Skin epidermis (tissue), 12 donors: ENCODE data around the gene TDRD12.

Source experiments
- H3K27ac ChIP-seq, 21 experiments: fragments of 200-600 bp; sonication (generic) in 11 of 21; one replicate each; pipeline ENCODE4 v1.5.0; 2020; ENCODE audit warnings: mild to moderate bottlenecking in 3 of 21, inconsistent platforms in 2 of 21, moderate library complexity in 2 of 21
- H3K4me3 ChIP-seq, 7 experiments: fragments of 200-600 bp; sonication (generic) in 2 of 7; one replicate each; pipeline ENCODE4 v1.5.0; 2020; ENCODE audit warnings: inconsistent platforms in 2 of 7, mild to moderate bottlenecking in 2 of 7, moderate library complexity in 1 of 7

The TDRD12 gene

DNA sequence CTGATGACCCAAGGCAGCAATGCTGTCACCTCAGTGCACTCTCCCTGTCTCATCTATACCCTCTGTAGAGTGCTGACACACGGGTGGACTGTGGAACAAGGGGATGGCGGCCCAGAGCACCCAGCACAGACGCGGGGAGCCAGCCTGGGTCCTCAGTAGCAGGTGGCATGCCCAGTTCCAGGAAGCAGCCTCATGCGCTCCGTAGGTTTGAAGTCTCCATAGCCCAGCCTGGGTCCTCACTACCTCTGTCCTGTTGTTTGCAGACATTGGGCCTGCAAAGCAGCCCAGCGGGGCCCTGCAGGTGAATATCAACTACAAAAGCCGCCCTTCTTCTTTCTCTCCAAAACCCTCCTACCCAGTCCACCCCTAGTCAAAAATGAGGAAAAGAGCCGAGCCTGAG lies 155.0 kb downstream of the TDRD12 start:
- no peak overlapping the region for H3K4me3 ChIP-seq
- H3K27ac ChIP-seq: no peak overlapping the region

DNA sequence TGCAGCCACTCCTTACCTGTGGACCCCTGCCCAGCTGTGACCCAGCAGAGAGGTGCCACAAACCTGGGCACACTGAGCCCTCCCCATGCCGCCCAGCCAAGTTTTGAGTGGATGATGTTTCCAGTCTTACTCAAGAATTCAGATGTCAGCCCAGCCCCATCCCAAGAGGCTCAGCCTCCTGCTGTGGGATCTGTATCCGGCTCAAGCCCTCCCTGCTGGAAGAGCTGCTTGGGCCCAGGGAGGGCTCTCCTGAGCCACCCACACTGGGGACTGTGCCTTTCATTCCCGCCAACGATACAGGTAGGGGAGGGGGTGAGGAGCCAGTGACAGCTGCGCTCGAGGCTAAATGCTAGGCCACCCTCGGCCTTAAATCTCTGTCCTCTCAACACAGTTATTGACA lies 155.9 kb downstream of the TDRD12 start:
- no peak overlapping the region for H3K27ac ChIP-seq
- no peak overlapping the region for H3K4me3 ChIP-seq

DNA sequence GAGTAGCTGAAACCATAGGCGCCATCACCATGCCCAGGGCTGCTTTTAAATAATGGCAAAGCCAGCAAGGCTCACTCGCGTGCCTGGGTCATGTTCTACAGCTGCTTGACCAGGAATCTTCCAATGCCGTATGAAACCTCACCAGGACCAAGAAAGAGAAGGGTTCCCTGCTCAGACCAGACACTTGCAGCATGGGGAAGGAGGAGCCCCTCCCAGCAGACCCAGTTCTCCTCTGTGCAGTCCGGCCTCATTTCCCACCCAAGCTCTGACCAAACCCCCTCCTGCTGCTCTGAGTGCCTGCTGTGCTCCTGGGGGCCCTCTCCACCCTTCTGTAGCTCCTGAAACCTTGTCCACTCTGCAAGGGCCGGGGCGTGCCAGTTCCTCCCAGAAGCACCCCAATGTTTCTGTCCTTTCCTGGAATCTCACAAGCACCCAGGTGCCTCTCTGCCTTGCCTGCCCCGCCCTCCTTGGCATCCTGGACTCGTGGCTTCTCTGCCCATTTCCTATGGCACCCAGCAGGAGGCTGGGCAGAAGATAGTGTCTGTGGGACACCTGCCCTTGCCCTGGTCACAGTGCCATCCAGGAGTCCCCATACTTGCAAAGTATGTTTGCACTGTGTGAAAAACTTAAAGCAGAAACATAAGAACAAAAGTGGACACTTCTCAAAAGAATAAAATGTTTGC lies 156.8 kb downstream of the TDRD12 start:
- no peak overlapping the region for H3K27ac ChIP-seq
- H3K4me3 ChIP-seq: no peak overlapping the region

DNA sequence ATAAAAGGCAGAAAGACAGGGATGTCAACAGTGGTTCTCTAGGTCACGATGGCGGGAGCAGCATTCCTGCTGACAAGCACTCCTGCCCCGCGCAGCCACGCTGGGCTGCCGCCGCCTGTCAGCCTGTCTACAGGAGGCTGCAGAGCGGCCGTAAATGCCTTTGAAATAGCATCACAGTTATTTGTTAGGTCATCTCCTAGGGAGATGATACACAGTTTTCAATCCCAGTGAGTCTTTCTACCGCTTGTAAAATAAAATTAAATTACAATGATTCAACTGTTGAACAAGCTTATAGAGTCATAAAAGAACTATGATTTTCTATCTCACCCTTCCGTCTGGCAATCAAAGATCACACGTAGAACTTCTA lies 157.3 kb downstream of the TDRD12 start:
- no peak overlapping the region for H3K4me3 ChIP-seq
- no peak overlapping the region for H3K27ac ChIP-seq
